ENCODE results near the gene CDH24. TPM values are rescaled to one million over a fixed set of nuclear protein-coding genes. Genes with fewer than 3 reads are reported as not detected.

The CDH24 gene
- total and polyA plus RNA-seq, 2 of the 4 experiments (the other 2 are of a cell fraction): 3.9 to 24.4 TPM

GRCh38 chr14:23097786-23098185 is 40.5 kb upstream of the CDH24 start:
- Histone ChIP-seq H2BK20ac (ENCODE audit: low read depth, low read length) (no peak overlapping the region), H3K36me3 (ENCODE audit: control insufficient read depth, insufficient read depth, low read length) (peaks cover 12% of the 10 kb centered on the region), H3K18ac (ENCODE audit: low read depth, low read length) (no peak overlapping the region), H3K4ac (ENCODE audit: low read depth, low read length) (no peak overlapping the region), H2BK15ac (ENCODE audit: low read depth, low read length) (no peak overlapping the region), H3K4me1 (ENCODE audit: control insufficient read depth, insufficient read depth, low read length) (peaks cover 3% of the 10 kb centered on the region; the same call in 1 of the 2 replicates), H3K27ac (ENCODE audit: insufficient read depth, low read length) (no peak overlapping the region), H3K23ac (ENCODE audit: low read depth, low read length) (no peak overlapping the region), H3K79me1 (ENCODE audit: low read depth in 1 of 2, low read length in 2 of 2) (peaks cover 15 to 61% of the 10 kb centered on the region in 2 experiments; a peak in 3 of 4 replicates), H3K4me2 (ENCODE audit: low read depth, low read length) (no peak overlapping the region), H4K5ac (ENCODE audit: low read depth, low read length) (no peak overlapping the region), H3K4me3 (ENCODE audit: insufficient read depth, low read depth, low read length) (no peak overlapping the region), H2AK5ac (ENCODE audit: low read depth, low read length) (no peak overlapping the region), H3K9me3 (ENCODE audit: control insufficient read depth, insufficient read depth, low read length) (no peaks in the 10 kb centered on the region), H4K91ac (ENCODE audit: insufficient read depth, low read depth, low read length) (no peak overlapping the region), H3K56ac (ENCODE audit: extremely low read depth, insufficient read depth, low read length) (no peak overlapping the region), H3K27me3 (ENCODE audit: control insufficient read depth, insufficient read depth, low read length) (no peaks in the 10 kb centered on the region), H4K20me1 (ENCODE audit: insufficient read depth, low read length) (peaks cover 50% of the 10 kb centered on the region; the same call in 1 of the 2 replicates), H3K14ac (replicated peaks; ENCODE audit: low read depth, low read length) (no peak overlapping the region), H2BK5ac (ENCODE audit: low read depth, low read length, poor library complexity, severe bottlenecking) (no peak overlapping the region), H3K9ac (ENCODE audit: low read depth, low read length) (no peak overlapping the region), H3K9me1 (ENCODE audit: insufficient read depth, low read length) (peaks cover 11% of the 10 kb centered on the region), H2AFZ (replicated peaks; ENCODE audit: low read length, poor library complexity) (no peak overlapping the region), H4K8ac (ENCODE audit: low read depth in 2 of 2, low read length in 2 of 2) (no peak overlapping the region), H2AK9ac (replicated peaks; ENCODE audit: low read depth, low read length, poor library complexity) (no peak overlapping the region), H2BK120ac (ENCODE audit: low read depth, low read length) (no peak overlapping the region)
- CTCF ChIA-PET: interaction anchor here (0.5 to 0.7 kb wide), 2 partner anchors 11 to 221 kb away, joined by 3 read pairs; no protein-coding TSS in a partner anchor
- TF ChIP-seq MAFK (IDR thresholded peaks at IDR 0.05; ENCODE audit: low read depth, low read length) (no peak), RCOR1 (IDR thresholded peaks at IDR 0.05; ENCODE audit: insufficient replicate concordance, low read length) (no peak), CTCF (conservative IDR thresholded peaks at IDR 0.05; ENCODE audit: low read depth, low read length) (no peak), CEBPB (IDR thresholded peaks at IDR 0.05; ENCODE audit: low read depth, low read length) (no peak), FOS (IDR thresholded peaks at IDR 0.05; ENCODE audit: low read depth, low read length) (no peak), NFE2L2 (IDR thresholded peaks at IDR 0.05; ENCODE audit: low read depth, low read length) (no peak), RFX5 (IDR thresholded peaks at IDR 0.05; ENCODE audit: low read depth, low read length) (no peak), MXI1 (IDR thresholded peaks at IDR 0.05; ENCODE audit: borderline replicate concordance, low read depth, low read length) (no peak), CHD1 (IDR thresholded peaks at IDR 0.05; ENCODE audit: low read depth, low read length) (no peak), ELK1 (IDR thresholded peaks at IDR 0.05; ENCODE audit: borderline replicate concordance, low read depth, low read length) (no peak), SMC3 (IDR thresholded peaks at IDR 0.05; ENCODE audit: low read depth, low read length) (no peak), BHLHE40 (IDR thresholded peaks at IDR 0.05; ENCODE audit: low read depth, low read length) (no peak), RAD21 (IDR thresholded peaks at IDR 0.05; ENCODE audit: low read length) (no peak), USF2 (IDR thresholded peaks at IDR 0.05; ENCODE audit: low read depth, low read length) (no peak)
- DNase-seq: no peak
- in situ Hi-C loops (cut with MboI; ENCODE audit: low sequenced_read_pairs): loop anchor here (25.0 kb wide), 1 partner anchor 1040 kb away; the partner anchor contains the start of genes EMC9, FITM1, PSME1 and PSME2
- WGBS, 2 experiments (ENCODE audit: extremely low coverage in 2 of 2, insufficient read length in 1 of 2): 97% methylated on average over 7 of the region's 7 CpGs; no CpG with 5 or more reads in 1 of the 2 experiments
- no peak for ATAC-seq (ENCODE audit: low read depth)
- POLR2A ChIA-PET (ENCODE audit: unreplicated experiment): no interaction called here
- BruUV-seq (replicated peaks): TSS peak; percentile 70
- intact Hi-C loops (cut with micrococcal nuclease): no loop called here
- dilution Hi-C loops (cut with HindIII; ENCODE audit: low sequenced_read_pairs, unreplicated experiment): no loop called here

Data from IMR-90 (cell line).